H1 (cell line): ENCODE measurements around the gene AAMDC. TPM values are rescaled to one million over a fixed set of nuclear protein-coding genes. Genes with fewer than 3 reads are reported as not detected.

Experiments used
- CTCF ChIA-PET: fragments of 300-600 bp; sonication (Branson Sonifier 250); formaldehyde crosslinking; loops from one replicate; lab custom pipeline; 2021; ENCODE audit not compliant: partially characterized antibody; lab: Charles Lee
- POLR2A ChIA-PET: fragments of 300-600 bp; sonication (Branson Sonifier 250); formaldehyde crosslinking; loops from one replicate; lab custom pipeline; 2021; ENCODE audit warnings: inconsistent platforms; ENCODE audit not compliant: partially characterized antibody; lab: Charles Lee
- DNase-seq, 2 experiments: peaks; one replicate each; pipeline versions ENCODE4 v3.0.0 to v3.0.0-alpha.2; 2010 to 2022; ENCODE audit warnings: low spot score in 2 of 2, low read depth in 1 of 2, mixed read lengths in 1 of 2
- FAIRE-seq: peaks from 2 replicates; lab custom pipeline; 2011; peaks lifted over from hg19 to GRCh38; lab: Jason Lieb, UNC
- H2AFZ ChIP-seq: 2 replicates; pipeline ENCODE4 v1.8.1; 2012; ENCODE audit warnings: low read length, inconsistent platforms
- H2AK5ac ChIP-seq: 2 replicates; pipeline ENCODE4 v1.6.1; 2013; ENCODE audit warnings: low read depth, low read length
- H2BK120ac ChIP-seq: replicated peaks from 2 replicates; pipeline ENCODE3; 2013; ENCODE audit warnings: low read depth, low read length, inconsistent platforms
- H2BK12ac ChIP-seq: 2 replicates; pipeline ENCODE4 v1.6.1; 2013; ENCODE audit warnings: low read depth, low read length
- H2BK15ac ChIP-seq: 2 replicates; pipeline ENCODE4 v1.6.1; 2013; ENCODE audit warnings: low read length
- H2BK20ac ChIP-seq: 2 replicates; pipeline ENCODE4 v1.6.1; 2013; ENCODE audit warnings: low read length
- H2BK5ac ChIP-seq: 2 replicates; pipeline ENCODE4 v1.6.1; 2013; ENCODE audit warnings: low read depth, low read length
- H3K14ac ChIP-seq: 2 replicates; pipeline ENCODE4 v1.6.1; 2013; ENCODE audit warnings: inconsistent platforms; ENCODE audit not compliant: insufficient read length
- H3K18ac ChIP-seq: 2 replicates; pipeline ENCODE4 v1.6.1; 2013; ENCODE audit warnings: low read length; ENCODE audit errors: extremely low read depth
- H3K23ac ChIP-seq: 2 replicates; pipeline ENCODE4 v1.6.1; 2013; ENCODE audit warnings: inconsistent platforms; ENCODE audit not compliant: insufficient read length
- H3K23me2 ChIP-seq: 2 replicates; pipeline ENCODE4 v1.6.1; 2013; ENCODE audit warnings: low read depth, low read length
- H3K27ac ChIP-seq: 2 replicates; pipeline ENCODE4 v1.6.1; 2011; ENCODE audit warnings: low read depth, low read length, inconsistent platforms
- H3K27me3 ChIP-seq, 4 experiments: replicated peaks in 1 of 4; 1 replicate in 1 of 4; 2 replicates in 3 of 4; pipeline versions ENCODE4 v1.6.1 to v1.8.1; 2011 to 2013; ENCODE audit warnings: low read length in 3 of 4, mild to moderate bottlenecking in 3 of 4, inconsistent platforms in 2 of 4, mixed read lengths in 2 of 4, moderate library complexity in 1 of 4; ENCODE audit not compliant: control insufficient read depth in 3 of 4, insufficient read depth in 3 of 4; ENCODE audit errors: extremely low read depth in 1 of 4
- H3K36me3 ChIP-seq, 4 experiments: 2 replicates each; pipeline versions ENCODE4 v1.6.1 to v1.8.1; 2011 to 2013; ENCODE audit warnings: mild to moderate bottlenecking in 4 of 4, low read length in 3 of 4, moderate library complexity in 2 of 4, control low read depth in 1 of 4, inconsistent platforms in 1 of 4; ENCODE audit not compliant: insufficient read depth in 4 of 4, control insufficient read depth in 2 of 4
- H3K4ac ChIP-seq: replicated peaks from 2 replicates; pipeline ENCODE3; 2013; ENCODE audit warnings: low read length, low read depth, mixed read lengths, inconsistent platforms; ENCODE audit not compliant: insufficient read length
- H3K4me1 ChIP-seq, 4 experiments: replicated peaks in 1 of 4; 1 replicate in 1 of 4; 2 replicates in 3 of 4; pipeline versions ENCODE4 v1.6.1 to v1.8.1; 2011 to 2013; ENCODE audit warnings: low read length in 3 of 4, inconsistent platforms in 2 of 4, mixed read lengths in 1 of 4; ENCODE audit not compliant: insufficient read depth in 4 of 4, control insufficient read depth in 3 of 4
- H3K4me2 ChIP-seq, 2 experiments: 2 replicates each; pipeline versions ENCODE4 v1.6.1 to v1.8.1; 2011 to 2013; ENCODE audit warnings: low read depth in 2 of 2, low read length in 2 of 2, control low read depth in 1 of 2, inconsistent platforms in 1 of 2, mild to moderate bottlenecking in 1 of 2; ENCODE audit not compliant: insufficient read depth in 1 of 2
- H3K4me3 ChIP-seq, 4 experiments: fragments of 200-600, 300-600 bp in 1 of 4; sonication (generic), shearing (Covaris generic), sonication (Bioruptor Twin) in 1 of 4; 2 replicates each; pipeline versions ENCODE4 v1.5.1 to v1.8.1; 2011 to 2016; ENCODE audit warnings: low read length in 4 of 4, low read depth in 3 of 4, control low read depth in 2 of 4, inconsistent platforms in 2 of 4, mild to moderate bottlenecking in 2 of 4, mixed read lengths in 1 of 4, moderate library complexity in 1 of 4; ENCODE audit not compliant: insufficient read depth in 2 of 4; ENCODE audit errors: extremely low read depth in 1 of 4
- H3K56ac ChIP-seq: replicated peaks from 2 replicates; pipeline ENCODE3; 2013; ENCODE audit warnings: low read depth, mild to moderate bottlenecking, mixed read lengths, low read length, inconsistent platforms; ENCODE audit not compliant: insufficient read length
- H3K79me1 ChIP-seq: 2 replicates; pipeline ENCODE4 v1.6.1; 2013; ENCODE audit warnings: low read depth, low read length, control low read depth
- H3K79me2 ChIP-seq, 2 experiments: 2 replicates each; pipeline versions ENCODE4 v1.6.1 to v1.8.1; 2012 to 2013; ENCODE audit warnings: low read length in 2 of 2, mild to moderate bottlenecking in 2 of 2, inconsistent platforms in 1 of 2; ENCODE audit not compliant: insufficient read depth in 2 of 2, control insufficient read depth in 1 of 2
- H3K9ac ChIP-seq, 4 experiments: replicated peaks in 1 of 4; 1 replicate in 1 of 4; 2 replicates in 3 of 4; pipeline versions ENCODE4 v1.6.1 to v1.8.1; 2011 to 2013; ENCODE audit warnings: low read depth in 3 of 4, low read length in 3 of 4, control low read depth in 2 of 4, mild to moderate bottlenecking in 2 of 4, moderate library complexity in 2 of 4, inconsistent platforms in 1 of 4; ENCODE audit errors: extremely low read depth in 1 of 4
- H3K9me3 ChIP-seq, 2 experiments: 2 replicates each; pipeline versions ENCODE4 v1.6.1 to v1.8.1; 2012 to 2013; ENCODE audit warnings: mild to moderate bottlenecking in 2 of 2, moderate library complexity in 2 of 2, control low read depth in 1 of 2, inconsistent platforms in 1 of 2, low read depth in 1 of 2, low read length in 1 of 2, mixed read lengths in 1 of 2; ENCODE audit not compliant: insufficient read depth in 2 of 2
- H4K20me1 ChIP-seq, 2 experiments: replicated peaks in 1 of 2; 2 replicates each; pipeline versions ENCODE3 to v1.8.1; 2011 to 2013; ENCODE audit warnings: inconsistent platforms in 2 of 2, low read length in 2 of 2, mild to moderate bottlenecking in 1 of 2; ENCODE audit not compliant: insufficient read depth in 2 of 2, control insufficient read depth in 1 of 2
- H4K5ac ChIP-seq: 2 replicates; pipeline ENCODE4 v1.6.1; 2013; ENCODE audit warnings: low read length, low read depth, mixed read lengths, inconsistent platforms; ENCODE audit not compliant: insufficient read length
- H4K8ac ChIP-seq: 2 replicates; pipeline ENCODE4 v1.8.0; 2013; ENCODE audit warnings: mild to moderate bottlenecking, moderate library complexity, low read length, inconsistent platforms; ENCODE audit not compliant: insufficient read depth; ENCODE audit errors: extremely low read depth
- H4K91ac ChIP-seq: replicated peaks from 2 replicates; pipeline ENCODE3; 2013; ENCODE audit warnings: low read length, mixed read lengths, inconsistent platforms; ENCODE audit not compliant: insufficient read length
- WGBS, 2 experiments: shearing (Covaris generic) in 1 of 2; methylation state at CpG; one replicate each; pipeline versions ENCODE4 v1.1.6 to v1.1.7; 2013 to 2015; ENCODE audit warnings: low lambda C conversion rate in 2 of 2, mixed read lengths in 2 of 2, inconsistent platforms in 1 of 2, low coverage in 1 of 2, missing lambda C conversion rate in 1 of 2; ENCODE audit not compliant: insufficient replicate concordance in 2 of 2, insufficient coverage in 1 of 2, insufficient read length in 1 of 2; ENCODE audit errors: extremely low coverage in 1 of 2, missing lambda C conversion rate in 1 of 2; 5-methylcytosine and 5-hydroxymethylcytosine counted together
- polyA plus RNA-seq, 7 experiments: library from polyadenylated mRNA; depleted of rRNA in 3 of 7; stranded (reverse) in 5 of 7; unstranded in 2 of 7; fragments of >200 nt in 5 of 7; fragments of 200-250 nt in 2 of 7; gene quantifications; 1 replicate in 5 of 7; 2 replicates in 1 of 7; 4 replicates in 1 of 7; pipeline versions ENCODE4 v1.2.1 to v1.2.3, GENCODE V29; 2011 to 2013; ENCODE audit warnings: missing spikeins in 2 of 7, mixed read lengths in 2 of 7
- total RNA-seq: library from RNA; stranded (reverse); fragmentation: NEBNext Ultra II Directional; extraction: Animal tissue kit (Norgen Biotek cat#: 25700); gene quantifications from 2 replicates; pipeline ENCODE4 v1.2.1, GENCODE V29; 2021

AAMDC gene
- total and polyA plus RNA-seq, 2 of the 8 experiments (the other 6 are each of a cell fraction or from before 2014, with no cell fraction given): 17.2 to 19.5 TPM

DNA sequence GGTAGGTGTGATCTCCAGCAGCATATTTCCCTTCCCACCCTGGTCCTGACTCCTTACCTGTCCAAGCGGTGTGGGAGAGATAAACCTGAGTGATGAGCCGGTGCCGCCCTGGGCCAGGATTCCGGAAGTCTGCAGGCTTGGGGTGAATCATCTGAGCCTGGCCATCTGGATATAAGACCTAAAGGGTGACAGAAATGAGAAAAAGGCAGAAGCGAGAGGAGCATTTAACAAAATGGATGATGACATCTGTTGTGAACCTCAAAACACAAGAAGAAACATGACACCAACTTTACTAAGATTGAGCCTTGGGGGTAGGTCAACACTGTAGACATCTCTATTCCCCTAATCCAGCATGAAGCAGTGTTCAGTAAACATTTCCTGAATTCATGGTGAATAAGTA is 62.8 kb downstream of the AAMDC start:
- H3K9ac ChIP-seq: no peak overlapping the region
- H2AFZ ChIP-seq: no peak overlapping the region
- no peak overlapping the region for H2BK15ac ChIP-seq
- H3K36me3 ChIP-seq: peaks cover 0 to 5% (median 1%) of the 10 kb centered on the region in 4 experiments; a peak in 5 of 8 replicates
- no peak overlapping the region for H3K4ac ChIP-seq
- H2BK12ac ChIP-seq: no peak overlapping the region
- H4K91ac ChIP-seq: no peak overlapping the region
- H3K9me3 ChIP-seq: no peaks in the 10 kb centered on the region
- CTCF ChIA-PET: interaction anchor here (0.6 kb wide), 1 partner anchor 88 kb away, joined by 3 read pairs; no protein-coding TSS in a partner anchor
- H2BK120ac ChIP-seq: no peak overlapping the region
- no peaks in the 10 kb centered on the region for H3K4me1 ChIP-seq
- no peak overlapping the region for H3K4me2 ChIP-seq
- no peak overlapping the region for H3K18ac ChIP-seq
- no peak for DNase-seq
- 86% methylated on average over 5 of the region's 5 CpGs; no CpG with 5 or more reads in 1 of the 2 experiments for WGBS, 2 experiments
- H3K27me3 ChIP-seq: no peaks in the 10 kb centered on the region
- no peaks in the 10 kb centered on the region for H3K23me2 ChIP-seq
- no peak overlapping the region for H3K56ac ChIP-seq
- no peak overlapping the region for H3K14ac ChIP-seq
- no peak overlapping the region for H4K5ac ChIP-seq
- no peak overlapping the region for H3K4me3 ChIP-seq
- H2BK5ac ChIP-seq: no peak overlapping the region
- no peaks in the 10 kb centered on the region for H3K79me1 ChIP-seq
- no peak overlapping the region for H2BK20ac ChIP-seq
- POLR2A ChIA-PET: no interaction called here
- no peak overlapping the region for H3K27ac ChIP-seq
- H3K23ac ChIP-seq: no peak overlapping the region
- no peak for FAIRE-seq
- no peak overlapping the region for H2AK5ac ChIP-seq
- H3K79me2 ChIP-seq: no peaks in the 10 kb centered on the region
- no peak overlapping the region for H4K8ac ChIP-seq
- H4K20me1 ChIP-seq: no peaks in the 10 kb centered on the region
